Suprapubic skin (tissue), 4 donors: ENCODE results near the gene BUD13. TPM values are rescaled to one million over a fixed set of nuclear protein-coding genes. Genes with fewer than 3 reads are reported as not detected.

Experiments used
- DNase-seq, 2 donors: peaks; one replicate each; pipeline ENCODE4 v3.0.0-alpha.2; 2019; ENCODE audit warnings: low spot score in 2 of 2
- H3K27ac ChIP-seq: fragments of 200-600 bp; sonication (generic); one replicate; pipeline ENCODE4 v1.5.1; 2019
- H3K27me3 ChIP-seq: fragments of 200-600 bp; sonication (generic); one replicate; pipeline ENCODE4 v1.5.1; 2019
- H3K36me3 ChIP-seq: fragments of 200-600 bp; sonication (generic); one replicate; pipeline ENCODE4 v1.5.1; 2019
- H3K4me1 ChIP-seq: fragments of 200-600 bp; sonication (generic); one replicate; pipeline ENCODE4 v1.5.1; 2019
- H3K4me3 ChIP-seq: fragments of 200-600 bp; sonication (generic); one replicate; pipeline ENCODE4 v1.5.1; 2019; ENCODE audit warnings: mild to moderate bottlenecking
- H3K9me3 ChIP-seq: fragments of 200-600 bp; sonication (generic); one replicate; pipeline ENCODE4 v1.5.1; 2019
- EP300 ChIP-seq: sonication (generic); formaldehyde crosslinking; IDR thresholded peaks from one replicate; pipeline ENCODE4 v1.6.1; 2017; ENCODE audit warnings: antibody characterized with exemption
- POLR2A ChIP-seq, 2 donors: fragments of 450-650 bp; IDR thresholded peaks; one replicate each; pipeline ENCODE4 v1.6.1; 2017; ENCODE audit warnings: antibody characterized with exemption in 2 of 2, mild to moderate bottlenecking in 2 of 2, moderate library complexity in 2 of 2
- POLR2AphosphoS5 ChIP-seq, 3 donors: sonication (generic); formaldehyde crosslinking; IDR thresholded peaks; one replicate each; pipeline ENCODE4 v1.6.1; 2017; ENCODE audit warnings: antibody characterized with exemption in 3 of 3
- WGBS: methylation state at CpG from one replicate; pipeline ENCODE4 v1.1.5; 2018; 5-methylcytosine and 5-hydroxymethylcytosine counted together
- total RNA-seq, 4 donors: library from RNA; depleted of rRNA; stranded (reverse); fragments of >200 nt; gene quantifications; one replicate each; pipeline ENCODE4 v1.1.0, GENCODE V29; 2016
- TF ChIP-seq, protein P1 (sequence below), 2 donors: fragments of 200-600 bp in 1 of 2; fragments of 450-650 bp in 1 of 2; sonication (generic) in 1 of 2; IDR thresholded peaks; one replicate each; pipeline ENCODE4 v1.5.1; 2016 to 2019; ENCODE audit warnings: antibody characterized with exemption in 2 of 2, mild to moderate bottlenecking in 1 of 2, moderate library complexity in 1 of 2

The BUD13 gene, protein sequence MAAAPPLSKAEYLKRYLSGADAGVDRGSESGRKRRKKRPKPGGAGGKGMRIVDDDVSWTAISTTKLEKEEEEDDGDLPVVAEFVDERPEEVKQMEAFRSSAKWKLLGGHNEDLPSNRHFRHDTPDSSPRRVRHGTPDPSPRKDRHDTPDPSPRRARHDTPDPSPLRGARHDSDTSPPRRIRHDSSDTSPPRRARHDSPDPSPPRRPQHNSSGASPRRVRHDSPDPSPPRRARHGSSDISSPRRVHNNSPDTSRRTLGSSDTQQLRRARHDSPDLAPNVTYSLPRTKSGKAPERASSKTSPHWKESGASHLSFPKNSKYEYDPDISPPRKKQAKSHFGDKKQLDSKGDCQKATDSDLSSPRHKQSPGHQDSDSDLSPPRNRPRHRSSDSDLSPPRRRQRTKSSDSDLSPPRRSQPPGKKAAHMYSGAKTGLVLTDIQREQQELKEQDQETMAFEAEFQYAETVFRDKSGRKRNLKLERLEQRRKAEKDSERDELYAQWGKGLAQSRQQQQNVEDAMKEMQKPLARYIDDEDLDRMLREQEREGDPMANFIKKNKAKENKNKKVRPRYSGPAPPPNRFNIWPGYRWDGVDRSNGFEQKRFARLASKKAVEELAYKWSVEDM
- total RNA-seq = 10 to 100 TPM; 11.5 to 19.4 (median 14.3) TPM

DNA sequence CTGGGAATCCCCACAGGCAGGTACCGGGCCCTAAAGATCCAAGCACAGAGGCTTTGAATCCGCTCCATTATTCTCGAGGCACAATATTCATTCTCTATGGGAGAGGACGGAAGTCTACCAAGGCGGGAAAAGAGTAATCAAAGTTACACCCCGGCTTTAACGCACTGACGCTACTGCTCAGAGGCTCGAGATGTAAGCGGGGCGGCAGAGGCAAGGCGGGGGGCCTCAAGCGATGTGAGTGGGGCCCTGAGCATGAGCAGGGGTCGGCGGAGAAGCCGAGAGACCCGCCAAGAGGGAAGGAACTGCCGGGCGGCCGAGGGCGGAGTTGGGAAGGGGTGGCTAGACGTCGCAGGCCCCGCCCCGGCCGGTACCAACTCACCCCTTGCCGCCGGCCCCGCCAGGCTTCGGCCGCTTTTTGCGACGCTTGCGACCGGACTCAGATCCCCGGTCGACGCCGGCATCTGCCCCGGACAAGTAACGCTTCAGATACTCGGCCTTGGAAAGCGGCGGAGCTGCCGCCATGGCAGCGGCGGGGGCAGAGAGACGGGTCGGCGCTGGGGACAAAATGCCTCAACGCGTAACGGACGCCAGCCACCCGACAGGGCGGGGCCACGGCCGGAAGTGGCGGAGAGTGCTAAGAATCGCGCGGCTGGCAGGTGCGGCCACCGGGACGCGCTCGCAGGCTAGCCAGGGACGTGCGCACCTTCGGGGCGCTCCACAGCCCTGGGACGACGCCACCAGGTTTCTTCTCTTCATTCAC, at the start of gene BUD13:
BUD13 (minus strand) TSS at position 545 of the 760 bp plus-strand sequence; CDS start at position 522, 23 bp downstream.
- H3K9me3 ChIP-seq = no peaks in the 10 kb centered on the region
- TF ChIP-seq POLR2AphosphoS5 (IDR thresholded peaks at IDR 0.05) (peak in 2 of 3 donors; percentile 83 to 97), POLR2A (IDR thresholded peaks at IDR 0.05) (peak in 1 of 2 donors; percentile 25)
- TF ChIP-seq, protein P1, sequence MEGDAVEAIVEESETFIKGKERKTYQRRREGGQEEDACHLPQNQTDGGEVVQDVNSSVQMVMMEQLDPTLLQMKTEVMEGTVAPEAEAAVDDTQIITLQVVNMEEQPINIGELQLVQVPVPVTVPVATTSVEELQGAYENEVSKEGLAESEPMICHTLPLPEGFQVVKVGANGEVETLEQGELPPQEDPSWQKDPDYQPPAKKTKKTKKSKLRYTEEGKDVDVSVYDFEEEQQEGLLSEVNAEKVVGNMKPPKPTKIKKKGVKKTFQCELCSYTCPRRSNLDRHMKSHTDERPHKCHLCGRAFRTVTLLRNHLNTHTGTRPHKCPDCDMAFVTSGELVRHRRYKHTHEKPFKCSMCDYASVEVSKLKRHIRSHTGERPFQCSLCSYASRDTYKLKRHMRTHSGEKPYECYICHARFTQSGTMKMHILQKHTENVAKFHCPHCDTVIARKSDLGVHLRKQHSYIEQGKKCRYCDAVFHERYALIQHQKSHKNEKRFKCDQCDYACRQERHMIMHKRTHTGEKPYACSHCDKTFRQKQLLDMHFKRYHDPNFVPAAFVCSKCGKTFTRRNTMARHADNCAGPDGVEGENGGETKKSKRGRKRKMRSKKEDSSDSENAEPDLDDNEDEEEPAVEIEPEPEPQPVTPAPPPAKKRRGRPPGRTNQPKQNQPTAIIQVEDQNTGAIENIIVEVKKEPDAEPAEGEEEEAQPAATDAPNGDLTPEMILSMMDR (IDR thresholded peaks at IDR 0.05) = no peak
- H3K27me3 ChIP-seq = no peaks in the 10 kb centered on the region
- H3K4me1 ChIP-seq = peaks cover 28% of the 10 kb centered on the region
- peak; percentile 93 to 94 for DNase-seq
- peak within 1 kb of the TSS; percentile 73 for H3K4me3 ChIP-seq
- H3K27ac ChIP-seq = peak within 1 kb of the TSS; percentile 85
- H3K36me3 ChIP-seq = peaks cover 29% of the 10 kb centered on the region
- WGBS = 0% methylated on average over 32 of the region's 73 CpGs

DNA sequence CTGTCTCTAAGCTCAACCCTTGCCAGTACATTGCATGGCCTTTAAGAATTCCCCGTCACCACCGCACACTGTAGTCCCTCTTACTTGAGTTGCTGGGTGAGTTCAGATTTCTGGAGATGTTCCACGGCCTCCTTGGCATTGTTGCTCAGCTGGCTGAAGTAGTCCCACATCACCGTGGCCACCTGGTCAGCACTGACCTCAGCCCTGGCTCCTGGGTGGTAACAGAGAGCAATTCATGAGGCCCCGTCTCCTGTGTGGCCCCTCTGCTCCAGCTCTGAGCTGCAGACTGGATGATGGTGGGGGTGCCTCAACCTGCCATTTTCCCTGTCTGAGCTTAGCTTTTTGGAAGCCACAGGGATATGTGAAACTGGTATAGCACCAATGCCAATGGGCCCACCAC, 49.8 kb upstream of the BUD13 start:
- no peak for TF ChIP-seq POLR2AphosphoS5 (IDR thresholded peaks at IDR 0.05)
- TF ChIP-seq, protein P1 (IDR thresholded peaks at IDR 0.05) = no peak
- TF ChIP-seq EP300 = no peak
- no peak for TF ChIP-seq POLR2A (IDR thresholded peaks at IDR 0.05)
- 72% methylated on average over 5 of the region's 5 CpGs for WGBS
- no peak for DNase-seq

DNA sequence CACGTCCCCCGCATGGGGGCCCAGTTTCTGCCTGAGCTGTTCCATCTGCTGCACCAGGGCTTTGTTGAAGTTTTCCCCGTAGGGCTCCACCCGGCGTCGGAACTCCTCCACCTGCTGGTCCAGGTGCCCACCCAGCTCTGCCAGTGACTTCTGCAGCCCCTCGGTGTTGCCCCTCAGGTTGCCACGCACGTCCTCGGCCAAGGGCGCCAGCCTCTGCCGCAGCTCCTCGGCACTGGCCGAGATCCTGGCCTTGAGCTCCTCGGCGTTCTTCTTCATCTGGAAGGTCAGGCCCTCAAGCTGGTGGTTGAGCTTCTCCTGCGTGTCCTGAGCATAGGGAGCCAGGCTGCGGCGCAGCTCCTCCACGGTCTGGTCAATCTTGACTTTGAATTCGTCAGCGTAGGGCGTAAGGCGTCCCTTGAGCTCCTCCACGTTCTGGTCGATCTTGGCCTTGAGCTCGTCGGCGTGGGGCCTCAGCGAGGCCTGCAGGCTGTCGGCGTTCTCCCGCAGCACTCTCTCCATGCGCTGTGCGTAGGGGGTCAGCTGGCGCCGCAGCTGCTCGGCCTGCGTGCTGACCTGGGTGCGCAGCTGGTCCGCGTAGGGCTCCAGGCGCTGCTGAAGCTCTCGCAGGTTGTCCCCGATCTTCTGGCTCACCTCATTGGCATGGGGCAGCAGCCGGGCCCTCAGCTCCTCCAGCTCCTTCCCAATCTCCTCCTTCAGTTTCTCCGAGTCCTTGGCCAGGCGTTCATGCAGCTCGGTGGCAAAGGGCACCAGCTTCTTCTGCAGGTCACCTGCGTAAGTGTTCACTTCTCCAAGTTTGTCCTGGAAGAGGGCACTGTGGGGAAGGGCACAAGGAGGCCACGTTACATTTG, 48.5 kb upstream of the BUD13 start:
- no peaks in the 10 kb centered on the region for H3K9me3 ChIP-seq
- H3K36me3 ChIP-seq = no peaks in the 10 kb centered on the region
- 95% methylated on average over 49 of the region's 51 CpGs for WGBS
- TF ChIP-seq POLR2AphosphoS5 (IDR thresholded peaks at IDR 0.05) (no peak), EP300 (no peak), POLR2A (IDR thresholded peaks at IDR 0.05) (no peak)
- TF ChIP-seq, protein P1 (IDR thresholded peaks at IDR 0.05) = no peak
- no peaks in the 10 kb centered on the region for H3K27me3 ChIP-seq
- H3K4me1 ChIP-seq = no peaks in the 10 kb centered on the region
- H3K27ac ChIP-seq = no peak overlapping the region
- H3K4me3 ChIP-seq = no peak overlapping the region
- DNase-seq = no peak

More for the DNA sequence above, 49.8 kb upstream of the BUD13 start:
- Histone ChIP-seq H3K9me3 (no peaks in the 10 kb centered on the region), H3K4me3 (no peak overlapping the region), H3K27me3 (no peaks in the 10 kb centered on the region), H3K27ac (no peak overlapping the region), H3K4me1 (no peaks in the 10 kb centered on the region), H3K36me3 (no peaks in the 10 kb centered on the region)

DNA sequence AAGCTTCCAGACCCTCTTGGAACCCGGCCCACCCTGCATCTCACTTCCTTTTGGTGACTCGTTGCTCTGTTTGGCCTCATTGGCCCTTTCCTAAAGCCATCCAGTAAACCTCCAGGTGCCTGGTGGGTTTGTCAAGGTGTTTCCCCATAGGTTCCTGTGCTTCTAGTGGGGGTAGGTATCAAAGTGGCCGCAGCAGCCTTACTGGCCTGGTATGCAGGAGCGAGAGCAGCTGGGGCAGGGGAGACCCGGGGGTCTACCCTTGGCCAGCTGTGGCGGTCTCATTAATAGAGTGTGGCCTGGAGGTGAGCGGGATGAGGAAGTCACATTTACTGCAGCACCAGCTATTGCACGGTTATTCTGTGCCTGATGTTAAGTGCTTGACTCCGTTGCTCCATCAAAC, 46.3 kb upstream of the BUD13 start:
- Histone ChIP-seq H3K4me3 (no peak overlapping the region), H3K36me3 (no peaks in the 10 kb centered on the region), H3K27ac (no peak overlapping the region), H3K9me3 (no peaks in the 10 kb centered on the region), H3K27me3 (no peaks in the 10 kb centered on the region), H3K4me1 (no peaks in the 10 kb centered on the region)
- peak in 1 of 2 donors; percentile 59 for DNase-seq
- 92% methylated on average over 9 of the region's 9 CpGs for WGBS
- TF ChIP-seq EP300 (no peak), POLR2AphosphoS5 (IDR thresholded peaks at IDR 0.05) (no peak), POLR2A (IDR thresholded peaks at IDR 0.05) (no peak)
- TF ChIP-seq, protein P1 (IDR thresholded peaks at IDR 0.05) = no peak
